ENCODE results near the gene LPAR1. TPM values are rescaled to one million over a fixed set of nuclear protein-coding genes. Genes with fewer than 3 reads are reported as not detected.

The LPAR1 gene
- total RNA-seq, 1 donor from 2014 or later: 16.8 TPM

GRCh38 chr9:111030492-111030891 lies 7.8 kb downstream of the LPAR1 start:
- no peaks in the 10 kb centered on the region for H3K27me3 ChIP-seq (ENCODE audit: control insufficient read depth, insufficient read depth, low read length)
- no peak overlapping the region for H3K4me3 ChIP-seq (ENCODE audit: low read depth, low read length)
- DNase-seq (ENCODE audit: low read depth) (no peak), FAIRE-seq (no peak)
- no peak for TF ChIP-seq CTCF (IDR thresholded peaks at IDR 0.05; ENCODE audit: insufficient read depth, low read length, severe bottlenecking)
- no peaks in the 10 kb centered on the region for H3K36me3 ChIP-seq (ENCODE audit: control insufficient read depth, insufficient read depth, low read length)

- no peaks in the 10 kb centered on the region for H3K36me3 ChIP-seq (ENCODE audit: control insufficient read depth, insufficient read depth, low read length)
- DNase-seq (ENCODE audit: low read depth) (no peak), FAIRE-seq (no peak)
- no peaks in the 10 kb centered on the region for H3K27me3 ChIP-seq (ENCODE audit: control insufficient read depth, insufficient read depth, low read length)
- no peak for TF ChIP-seq CTCF (IDR thresholded peaks at IDR 0.05; ENCODE audit: insufficient read depth, low read length, severe bottlenecking)
- no peak overlapping the region for H3K4me3 ChIP-seq (ENCODE audit: low read depth, low read length)
Observed at GRCh38 chr9:111029260-111029659, 9.0 kb downstream of the LPAR1 start.

- Histone ChIP-seq H3K4me3 (ENCODE audit: low read depth, low read length) (no peak overlapping the region), H3K27me3 (ENCODE audit: control insufficient read depth, insufficient read depth, low read length) (no peaks in the 10 kb centered on the region), H3K36me3 (ENCODE audit: control insufficient read depth, insufficient read depth, low read length) (no peaks in the 10 kb centered on the region)
- TF ChIP-seq CTCF (IDR thresholded peaks at IDR 0.05; ENCODE audit: insufficient read depth, low read length, severe bottlenecking): no peak
- FAIRE-seq: no peak
- peak; percentile 55 for DNase-seq (ENCODE audit: low read depth)
Observed at GRCh38 chr9:111027798-111028197, 10.5 kb downstream of the LPAR1 start.

- no peak for DNase-seq (ENCODE audit: low read depth)
- no peak for TF ChIP-seq CTCF (IDR thresholded peaks at IDR 0.05; ENCODE audit: insufficient read depth, low read length, severe bottlenecking)
Observed at GRCh38 chr9:111023128-111023527, 15.1 kb downstream of the LPAR1 start.

GRCh38 chr9:111020594-111020993 lies 17.7 kb downstream of the LPAR1 start:
- H3K27me3 ChIP-seq (ENCODE audit: control insufficient read depth, insufficient read depth, low read length): no peaks in the 10 kb centered on the region
- TF ChIP-seq CTCF (IDR thresholded peaks at IDR 0.05; ENCODE audit: insufficient read depth, low read length, severe bottlenecking): no peak
- no peaks in the 10 kb centered on the region for H3K36me3 ChIP-seq (ENCODE audit: control insufficient read depth, insufficient read depth, low read length)
- no peak overlapping the region for H3K4me3 ChIP-seq (ENCODE audit: low read depth, low read length)
- FAIRE-seq: peak; percentile 7
- peak; percentile 53 for DNase-seq (ENCODE audit: low read depth)

More at GRCh38 chr9:111023128-111023527, 15.1 kb downstream of the LPAR1 start:
- FAIRE-seq: no peak
- no peak overlapping the region for H3K4me3 ChIP-seq (ENCODE audit: low read depth, low read length)
- no peaks in the 10 kb centered on the region for H3K36me3 ChIP-seq (ENCODE audit: control insufficient read depth, insufficient read depth, low read length)
- no peaks in the 10 kb centered on the region for H3K27me3 ChIP-seq (ENCODE audit: control insufficient read depth, insufficient read depth, low read length)

- H3K4me3 ChIP-seq (ENCODE audit: low read depth, low read length): no peak overlapping the region
- no peaks in the 10 kb centered on the region for H3K36me3 ChIP-seq (ENCODE audit: control insufficient read depth, insufficient read depth, low read length)
- TF ChIP-seq CTCF (IDR thresholded peaks at IDR 0.05; ENCODE audit: insufficient read depth, low read length, severe bottlenecking): no peak
- H3K27me3 ChIP-seq (ENCODE audit: control insufficient read depth, insufficient read depth, low read length): no peaks in the 10 kb centered on the region
- FAIRE-seq (no peak), DNase-seq (ENCODE audit: low read depth) (peak; percentile 84)
Observed at GRCh38 chr9:111016426-111017045, 21.7 kb downstream of the LPAR1 start.
